ENCODE data around the gene TTC21B. TPM values are rescaled to one million over a fixed set of nuclear protein-coding genes. Genes with fewer than 3 reads are reported as not detected.
"Not testable (repeated sequence)": the region's sequence is repeated elsewhere in the genome, so short reads cannot be mapped to it uniquely, and the experiment has no call there.

Gene TTC21B
- total RNA-seq, 1 experiment from 2014 or later = 20.8 TPM

GRCh38 chr2:165863810-165864261 is 89.7 kb downstream of the TTC21B start:
- Mint-ChIP-seq H3K4me3 (no peak overlapping the region), H3K27me3 (ENCODE audit: low read depth) (no peaks in the 10 kb centered on the region), H3K27ac (no peak overlapping the region), H3K9me3 (peaks cover 33% of the 10 kb centered on the region), H3K36me3 (peaks cover 33% of the 10 kb centered on the region), H3K4me1 (peaks cover 2% of the 10 kb centered on the region; the same call in 1 of the 2 replicates)
- DNase-seq (ENCODE audit: low spot score) (no peak), ATAC-seq (no peak)
- TF ChIP-seq RELA (CRISPR knock-in tag; IDR thresholded peaks at IDR 0.05; ENCODE audit: borderline replicate concordance) = no peak
- no peak for TF ChIP-seq TP53 (CRISPR knock-in tag; IDR thresholded peaks at IDR 0.05)
- TF ChIP-seq CBFB (CRISPR knock-in tag; IDR thresholded peaks at IDR 0.05; ENCODE audit: low read depth) = no peak
- TF ChIP-seq TEAD1 (CRISPR knock-in tag; IDR thresholded peaks at IDR 0.05) = no peak
- TF ChIP-seq, protein P1, sequence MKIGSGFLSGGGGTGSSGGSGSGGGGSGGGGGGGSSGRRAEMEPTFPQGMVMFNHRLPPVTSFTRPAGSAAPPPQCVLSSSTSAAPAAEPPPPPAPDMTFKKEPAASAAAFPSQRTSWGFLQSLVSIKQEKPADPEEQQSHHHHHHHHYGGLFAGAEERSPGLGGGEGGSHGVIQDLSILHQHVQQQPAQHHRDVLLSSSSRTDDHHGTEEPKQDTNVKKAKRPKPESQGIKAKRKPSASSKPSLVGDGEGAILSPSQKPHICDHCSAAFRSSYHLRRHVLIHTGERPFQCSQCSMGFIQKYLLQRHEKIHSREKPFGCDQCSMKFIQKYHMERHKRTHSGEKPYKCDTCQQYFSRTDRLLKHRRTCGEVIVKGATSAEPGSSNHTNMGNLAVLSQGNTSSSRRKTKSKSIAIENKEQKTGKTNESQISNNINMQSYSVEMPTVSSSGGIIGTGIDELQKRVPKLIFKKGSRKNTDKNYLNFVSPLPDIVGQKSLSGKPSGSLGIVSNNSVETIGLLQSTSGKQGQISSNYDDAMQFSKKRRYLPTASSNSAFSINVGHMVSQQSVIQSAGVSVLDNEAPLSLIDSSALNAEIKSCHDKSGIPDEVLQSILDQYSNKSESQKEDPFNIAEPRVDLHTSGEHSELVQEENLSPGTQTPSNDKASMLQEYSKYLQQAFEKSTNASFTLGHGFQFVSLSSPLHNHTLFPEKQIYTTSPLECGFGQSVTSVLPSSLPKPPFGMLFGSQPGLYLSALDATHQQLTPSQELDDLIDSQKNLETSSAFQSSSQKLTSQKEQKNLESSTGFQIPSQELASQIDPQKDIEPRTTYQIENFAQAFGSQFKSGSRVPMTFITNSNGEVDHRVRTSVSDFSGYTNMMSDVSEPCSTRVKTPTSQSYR (CRISPR knock-in tag; IDR thresholded peaks at IDR 0.05) = no peak
- TF ChIP-seq SMAD4 (CRISPR knock-in tag; IDR thresholded peaks at IDR 0.05) = no peak
- TF ChIP-seq SP1 (CRISPR knock-in tag; conservative IDR thresholded peaks at IDR 0.05) = no peak
- no peak for TF ChIP-seq ZNF121 (CRISPR knock-in tag; IDR thresholded peaks at IDR 0.05)
- TF ChIP-seq FOXJ3 (CRISPR knock-in tag; IDR thresholded peaks at IDR 0.05; ENCODE audit: borderline replicate concordance) = no peak
- TF ChIP-seq SMAD3 (CRISPR knock-in tag; IDR thresholded peaks at IDR 0.05; ENCODE audit: borderline replicate concordance) = no peak
- TF ChIP-seq, protein P2, sequence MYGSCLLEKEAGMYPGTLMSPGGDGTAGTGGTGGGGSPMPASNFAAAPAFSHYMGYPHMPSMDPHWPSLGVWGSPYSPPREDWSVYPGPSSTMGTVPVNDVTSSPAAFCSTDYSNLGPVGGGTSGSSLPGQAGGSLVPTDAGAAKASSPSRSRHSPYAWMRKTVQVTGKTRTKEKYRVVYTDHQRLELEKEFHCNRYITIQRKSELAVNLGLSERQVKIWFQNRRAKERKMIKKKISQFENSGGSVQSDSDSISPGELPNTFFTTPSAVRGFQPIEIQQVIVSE (CRISPR knock-in tag; IDR thresholded peaks at IDR 0.05; ENCODE audit: borderline replicate concordance) = no peak
- no peak for TF ChIP-seq ARID4B (CRISPR knock-in tag; IDR thresholded peaks at IDR 0.05; ENCODE audit: borderline replicate concordance)
- ChIA-PET CTCF (interaction anchor here (1.2 to 1.6 kb wide), 2 partner anchors 10 to 85 kb away, joined by 5 to 19 read pairs; no protein-coding TSS in a partner anchor), POLR2A (no interaction called here)

DNA sequence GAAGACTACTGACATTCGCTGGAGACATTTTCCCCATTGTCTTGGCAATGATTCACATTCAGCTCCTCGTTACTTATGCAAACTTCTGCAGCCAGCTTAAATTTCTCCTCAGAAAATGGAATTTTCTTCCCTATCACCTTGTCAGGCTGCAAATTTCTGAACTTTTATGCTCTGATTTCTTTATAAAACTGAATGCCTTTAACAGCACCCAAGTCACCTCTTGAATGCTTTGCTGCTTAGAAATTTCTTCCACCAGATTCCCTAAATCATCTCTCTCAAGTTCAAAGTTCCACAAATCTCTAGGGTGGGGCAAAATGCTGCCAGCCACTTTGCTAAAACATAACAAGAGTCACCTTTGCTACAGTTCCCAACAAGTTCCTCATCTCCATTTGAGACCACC is 92.5 kb downstream of the TTC21B start:
- Mint-ChIP-seq H3K36me3 (peaks cover 33% of the 10 kb centered on the region), H3K9me3 (peaks cover 41% of the 10 kb centered on the region)
- POLR2A ChIA-PET; DNase-seq (ENCODE audit: low spot score); ATAC-seq; H3K27ac Mint-ChIP-seq; H3K27me3 Mint-ChIP-seq (ENCODE audit: low read depth); H3K4me3 Mint-ChIP-seq; H3K4me1 Mint-ChIP-seq: not testable (repeated sequence)
- CTCF ChIA-PET = interaction anchor here (1.2 kb wide), 1 partner anchor 13 kb away, joined by 3 read pairs; no protein-coding TSS in a partner anchor

- DNase-seq (ENCODE audit: low spot score); ATAC-seq; H3K4me1 Mint-ChIP-seq; H3K27ac Mint-ChIP-seq; H3K27me3 Mint-ChIP-seq (ENCODE audit: low read depth); H3K4me3 Mint-ChIP-seq: not testable (repeated sequence)
- ChIA-PET CTCF (interaction anchor here (1.2 kb wide), 1 partner anchor 15 kb away, joined by 3 read pairs; no protein-coding TSS in a partner anchor), POLR2A (interaction anchor here (0.9 kb wide), 1 partner anchor 13 kb away, joined by 3 read pairs; no protein-coding TSS in a partner anchor)
- H3K36me3 Mint-ChIP-seq = peaks cover 33% of the 10 kb centered on the region
- peaks cover 45% of the 10 kb centered on the region for H3K9me3 Mint-ChIP-seq
Observed at GRCh38 chr2:165859723-165860122, 93.9 kb downstream of the TTC21B start.
